GM23338 (cell line): ENCODE results near the gene GADD45B. TPM values are rescaled to one million over a fixed set of nuclear protein-coding genes. Genes with fewer than 3 reads are reported as not detected.

Experiments used
- ATAC-seq: fragments of 200-7000 bp; cut with Tn5 transposase; 3 replicates; pipeline ENCODE4 v1.9.1; 2020
- DNase-seq: peaks from one replicate; pipeline ENCODE4 v3.0.0-alpha.2; 2015; ENCODE audit warnings: low spot score
- H2AFZ ChIP-seq: fragments of 200-600 bp; sonication (generic); 2 replicates; pipeline ENCODE4 v1.8.0; 2016; ENCODE audit warnings: antibody characterized with exemption, mild to moderate bottlenecking, moderate library complexity
- H3F3A ChIP-seq: fragments of 200-600 bp; sonication (generic); replicated peaks from 2 replicates; pipeline ENCODE4 v1.8.0; 2017; ENCODE audit warnings: antibody characterized with exemption, mixed run types, low read depth
- H3K27ac ChIP-seq: fragments of 200-600 bp; sonication (generic); 2 replicates; pipeline ENCODE4 v1.6.1; 2016; ENCODE audit warnings: low read depth
- H3K27me3 ChIP-seq: fragments of 200-600 bp; sonication (generic); 2 replicates; pipeline ENCODE4 v1.8.0; 2016; ENCODE audit warnings: mild to moderate bottlenecking, mixed run types, moderate library complexity; ENCODE audit not compliant: insufficient read depth
- H3K36me3 ChIP-seq: fragments of 200-600 bp; sonication (generic); 2 replicates; pipeline ENCODE4 v1.8.0; 2016; ENCODE audit warnings: mild to moderate bottlenecking; ENCODE audit not compliant: insufficient read depth
- H3K4me1 ChIP-seq: fragments of 200-600 bp; sonication (generic); 2 replicates; pipeline ENCODE4 v1.8.0; 2016; ENCODE audit warnings: mild to moderate bottlenecking, moderate library complexity; ENCODE audit not compliant: insufficient read depth
- H3K4me2 ChIP-seq: fragments of 200-600 bp; sonication (generic); 2 replicates; pipeline ENCODE4 v1.7.1; 2017; ENCODE audit warnings: mixed run types
- H3K4me3 ChIP-seq: fragments of 200-600 bp; sonication (generic); 2 replicates; pipeline ENCODE4 v1.6.1; 2016; ENCODE audit warnings: mixed run types
- H3K79me2 ChIP-seq: fragments of 200-600 bp; sonication (generic); replicated peaks from 2 replicates; pipeline ENCODE4 v1.8.0; 2017; ENCODE audit warnings: mild to moderate bottlenecking; ENCODE audit not compliant: insufficient read depth
- H3K9me2 ChIP-seq: fragments of 200-600 bp; sonication (generic); 2 replicates; pipeline ENCODE4 v1.8.0; 2017; ENCODE audit not compliant: insufficient read depth
- H4K20me1 ChIP-seq: fragments of 200-600 bp; sonication (generic); replicated peaks from 2 replicates; pipeline ENCODE4 v1.8.0; 2017; ENCODE audit warnings: mild to moderate bottlenecking; ENCODE audit not compliant: insufficient read depth
- H3K27ac Mint-ChIP-seq: 2 replicates; pipeline ENCODE4 v1.8.0; 2020; ENCODE audit warnings: inconsistent platforms, mild to moderate bottlenecking, moderate library complexity, mixed read lengths
- H3K27me3 Mint-ChIP-seq: 3 replicates; pipeline ENCODE4 v1.8.0; 2022; ENCODE audit warnings: low read depth, mild to moderate bottlenecking, moderate library complexity, mixed read lengths, inconsistent platforms; ENCODE audit not compliant: insufficient read depth, poor library complexity
- H3K36me3 Mint-ChIP-seq: 3 replicates; pipeline ENCODE4 v1.8.0; 2021; ENCODE audit warnings: low read depth, mild to moderate bottlenecking, inconsistent platforms, moderate library complexity, mixed read lengths
- H3K4me1 Mint-ChIP-seq: 3 replicates; pipeline ENCODE4 v1.8.0; 2020; ENCODE audit warnings: mild to moderate bottlenecking, inconsistent platforms, mixed read lengths
- H3K4me3 Mint-ChIP-seq: 3 replicates; pipeline ENCODE4 v1.8.0; 2021; ENCODE audit warnings: moderate library complexity, mild to moderate bottlenecking, inconsistent platforms, mixed read lengths
- H3K9me3 Mint-ChIP-seq: 3 replicates; pipeline ENCODE4 v1.8.0; 2020; ENCODE audit warnings: moderate library complexity, mild to moderate bottlenecking, inconsistent platforms, mixed read lengths
- CREB1 ChIP-seq: fragments of 250-450 bp; sonication (Bioruptor Pico); IDR thresholded peaks from 2 replicates; pipeline ENCODE4 v1.5.0; 2020; ENCODE audit warnings: low read depth, mild to moderate bottlenecking, moderate library complexity
- ETS1 ChIP-seq: IDR thresholded peaks from 2 replicates; pipeline ENCODE4 v1.6.1; 2016; ENCODE audit warnings: antibody characterized with exemption
- EZH2phosphoT487 ChIP-seq: fragments of 200-600 bp; sonication (generic); IDR thresholded peaks from one replicate; pipeline ENCODE4 v1.8.1; 2018; ENCODE audit warnings: antibody characterized with exemption; ENCODE audit not compliant: unreplicated experiment
- POLR2AphosphoS5 ChIP-seq: IDR thresholded peaks from 2 replicates; pipeline ENCODE4 v1.6.1; 2016; ENCODE audit warnings: antibody characterized with exemption, low read depth
- REST ChIP-seq: IDR thresholded peaks from one replicate; pipeline ENCODE4 v1.6.1; 2018; ENCODE audit warnings: antibody characterized with exemption; ENCODE audit not compliant: unreplicated experiment
- STAT1 ChIP-seq: IDR thresholded peaks from one replicate; pipeline ENCODE4 v1.6.1; 2016; ENCODE audit warnings: antibody characterized with exemption; ENCODE audit not compliant: unreplicated experiment
- ZNF114 ChIP-seq: fragments of 250-450 bp; sonication (Bioruptor Pico); IDR thresholded peaks from 2 replicates; pipeline ENCODE4 v1.5.0; 2020; ENCODE audit warnings: mild to moderate bottlenecking, moderate library complexity
- ZNF331 ChIP-seq: fragments of 250-450 bp; sonication (Bioruptor Pico); IDR thresholded peaks from 2 replicates; pipeline ENCODE4 v1.5.0; 2020; ENCODE audit warnings: low read depth, mild to moderate bottlenecking, moderate library complexity
- polyA plus RNA-seq: library from polyadenylated mRNA; unstranded; fragments of >200 nt; fragmentation: Nextera tagmentation; extraction: Ambion mirVana; gene quantifications from 2 replicates; pipeline ENCODE4 v1.2.1, GENCODE V29; 2016
- total RNA-seq: library from RNA; depleted of rRNA; stranded (reverse); fragments of >200 nt; shearing (Covaris generic); gene quantifications from 2 replicates; pipeline ENCODE4 v1.2.3, GENCODE V29; 2014
- TF ChIP-seq, protein P1 (sequence below), 2 experiments: fragments of 200-600 bp in 1 of 2; sonication (generic) in 1 of 2; conservative IDR thresholded peaks; 2 replicates each; pipeline versions ENCODE4 v1.5.1 to v1.6.1; 2016 to 2017; ENCODE audit warnings: antibody characterized with exemption in 2 of 2, low read depth in 2 of 2, mild to moderate bottlenecking in 2 of 2, moderate library complexity in 1 of 2

The GADD45B gene
- total and polyA plus RNA-seq, 2 experiments from 2014 or later, result 12.3 to 16.6 TPM

- H3K79me2 ChIP-seq, result no peaks in the 10 kb centered on the region
- no peak overlapping the region for H3K27ac ChIP-seq
- Mint-ChIP-seq H3K36me3 (no peaks in the 10 kb centered on the region), H3K4me1 (peaks cover 19% of the 10 kb centered on the region; the same call in 2 of the 3 replicates), H3K9me3 (no peaks in the 10 kb centered on the region), H3K27me3 (peaks cover 43% of the 10 kb centered on the region), H3K27ac (no peak overlapping the region), H3K4me3 (peak overlapping the region; percentile 66)
- peak overlapping the region; percentile 60 for H3K4me3 ChIP-seq
- H3F3A ChIP-seq, result 0 out of 2 replicates have a peak, but pooled peaks cover 2% of the 10 kb centered on the region
- no peak for TF ChIP-seq CREB1
- no peak for TF ChIP-seq ZNF331 (CRISPR knock-in tag)
- no peak for TF ChIP-seq STAT1
- H3K4me2 ChIP-seq, result peak overlapping the region; percentile 78
- H3K4me1 ChIP-seq, result peaks cover 9% of the 10 kb centered on the region; the same call in 1 of the 2 replicates
- H4K20me1 ChIP-seq, result no peaks in the 10 kb centered on the region
- ATAC-seq, result peak; percentile 60
- peaks cover 34% of the 10 kb centered on the region for H3K27me3 ChIP-seq
- H3K36me3 ChIP-seq, result no peaks in the 10 kb centered on the region
- H2AFZ ChIP-seq, result peak overlapping the region; percentile 81
- peak; percentile 63 for DNase-seq
- no peaks in the 10 kb centered on the region for H3K9me2 ChIP-seq
These were observed 18.7 kb downstream of the GADD45B start for GRCh38 chr19:2494447-2495129.

DNA sequence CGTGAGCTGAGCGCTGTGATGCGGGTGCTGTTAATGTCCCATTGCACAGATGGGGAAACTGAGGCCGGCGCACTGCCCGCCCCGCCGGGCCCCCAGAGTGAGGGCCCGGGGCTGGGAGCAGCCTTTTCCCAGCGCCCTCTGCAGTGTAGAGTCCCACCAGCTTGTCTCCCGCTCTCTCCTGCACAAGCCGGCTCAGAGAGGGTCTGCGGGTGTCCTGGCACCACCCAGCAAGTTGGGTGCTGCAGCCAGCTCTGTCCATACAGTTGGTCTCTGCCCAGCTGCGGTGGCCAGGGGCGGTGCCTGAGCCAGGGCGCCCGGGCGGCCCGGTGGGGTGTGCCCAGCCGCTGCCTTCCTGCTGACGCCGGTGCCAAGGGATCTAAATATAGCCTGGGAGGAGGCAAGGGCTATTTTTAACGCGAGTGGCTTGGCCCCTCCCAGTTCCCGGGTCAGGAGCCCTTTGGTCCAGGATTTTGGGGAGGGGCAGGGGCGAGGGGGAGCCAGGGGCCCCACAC lies 19.3 kb downstream of the GADD45B start:
- H3K27ac Mint-ChIP-seq, result no peak overlapping the region
- peaks cover 9% of the 10 kb centered on the region; the same call in 1 of the 2 replicates for H3K4me1 ChIP-seq
- H4K20me1 ChIP-seq, result no peaks in the 10 kb centered on the region
- H3K4me2 ChIP-seq, result peak overlapping the region; percentile 78
- peak overlapping the region; percentile 60 for H3K4me3 ChIP-seq
- peak overlapping the region; percentile 49; the same call in 2 of the 3 replicates for H3K4me3 Mint-ChIP-seq
- H2AFZ ChIP-seq, result peak overlapping the region; percentile 81
- DNase-seq, result no peak
- no peaks in the 10 kb centered on the region for H3K9me3 Mint-ChIP-seq
- H3K36me3 Mint-ChIP-seq, result no peaks in the 10 kb centered on the region
- H3K9me2 ChIP-seq, result no peaks in the 10 kb centered on the region
- H3F3A ChIP-seq, result 0 out of 2 replicates have a peak, but pooled peaks cover 4% of the 10 kb centered on the region
- peak; percentile 58 for ATAC-seq
- H3K79me2 ChIP-seq, result no peaks in the 10 kb centered on the region
- H3K4me1 Mint-ChIP-seq, result peaks cover 25% of the 10 kb centered on the region; the same call in 2 of the 3 replicates
- H3K27ac ChIP-seq, result no peak overlapping the region
- TF ChIP-seq POLR2AphosphoS5, result no peak
- TF ChIP-seq, protein P1, sequence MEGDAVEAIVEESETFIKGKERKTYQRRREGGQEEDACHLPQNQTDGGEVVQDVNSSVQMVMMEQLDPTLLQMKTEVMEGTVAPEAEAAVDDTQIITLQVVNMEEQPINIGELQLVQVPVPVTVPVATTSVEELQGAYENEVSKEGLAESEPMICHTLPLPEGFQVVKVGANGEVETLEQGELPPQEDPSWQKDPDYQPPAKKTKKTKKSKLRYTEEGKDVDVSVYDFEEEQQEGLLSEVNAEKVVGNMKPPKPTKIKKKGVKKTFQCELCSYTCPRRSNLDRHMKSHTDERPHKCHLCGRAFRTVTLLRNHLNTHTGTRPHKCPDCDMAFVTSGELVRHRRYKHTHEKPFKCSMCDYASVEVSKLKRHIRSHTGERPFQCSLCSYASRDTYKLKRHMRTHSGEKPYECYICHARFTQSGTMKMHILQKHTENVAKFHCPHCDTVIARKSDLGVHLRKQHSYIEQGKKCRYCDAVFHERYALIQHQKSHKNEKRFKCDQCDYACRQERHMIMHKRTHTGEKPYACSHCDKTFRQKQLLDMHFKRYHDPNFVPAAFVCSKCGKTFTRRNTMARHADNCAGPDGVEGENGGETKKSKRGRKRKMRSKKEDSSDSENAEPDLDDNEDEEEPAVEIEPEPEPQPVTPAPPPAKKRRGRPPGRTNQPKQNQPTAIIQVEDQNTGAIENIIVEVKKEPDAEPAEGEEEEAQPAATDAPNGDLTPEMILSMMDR (conservative IDR thresholded peaks at IDR 0.05; ENCODE audit: low read depth in 2 of 2), result no peak
- TF ChIP-seq STAT1, result no peak
- peaks cover 28% of the 10 kb centered on the region for H3K27me3 ChIP-seq
- no peaks in the 10 kb centered on the region for H3K36me3 ChIP-seq
- H3K27me3 Mint-ChIP-seq, result peaks cover 37% of the 10 kb centered on the region

DNA sequence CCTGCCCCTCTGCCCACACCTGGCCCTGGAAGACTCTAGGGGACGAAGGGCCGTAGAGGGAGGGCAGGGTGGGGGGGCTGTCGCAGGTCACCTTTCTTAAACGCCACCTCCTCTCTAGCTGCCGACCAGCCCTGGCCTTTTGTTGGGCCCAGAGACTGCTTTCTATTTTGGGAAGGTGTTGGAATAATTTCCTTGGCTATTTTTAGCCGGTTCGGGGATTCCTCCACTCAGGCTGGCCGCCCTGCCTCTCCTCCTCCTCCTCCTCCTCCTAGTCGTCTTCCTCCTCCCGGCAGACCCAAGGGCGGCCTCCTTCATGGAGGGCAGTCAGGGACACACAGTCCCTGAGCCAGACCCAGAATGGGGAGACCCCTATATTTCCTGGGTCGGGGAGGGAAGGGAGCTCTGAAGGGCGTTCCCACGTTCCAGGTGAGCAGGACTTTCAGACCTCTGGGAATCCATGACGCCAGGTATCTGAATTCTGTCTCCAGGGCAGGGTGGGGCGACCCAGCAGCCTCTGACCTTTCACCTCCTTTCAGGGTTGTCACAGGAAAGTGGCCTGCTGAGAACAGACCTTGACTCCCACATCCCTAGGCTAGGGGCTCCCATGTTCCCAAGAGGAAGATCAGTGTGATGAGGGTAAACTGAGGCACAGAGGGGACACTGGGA lies 19.9 kb downstream of the GADD45B start:
- Histone ChIP-seq H3K27me3 (peaks cover 22% of the 10 kb centered on the region), H3F3A (0 out of 2 replicates have a peak, but pooled peaks cover 5% of the 10 kb centered on the region), H2AFZ (no peak overlapping the region), H3K4me1 (peaks cover 9% of the 10 kb centered on the region; the same call in 1 of the 2 replicates), H3K4me2 (peak overlapping the region; percentile 78), H3K9me2 (no peaks in the 10 kb centered on the region), H3K79me2 (no peaks in the 10 kb centered on the region), H3K36me3 (no peaks in the 10 kb centered on the region), H4K20me1 (no peaks in the 10 kb centered on the region), H3K27ac (no peak overlapping the region), H3K4me3 (peak overlapping the region; percentile 60; the same call in 1 of the 2 replicates)
- peaks cover 25% of the 10 kb centered on the region; the same call in 2 of the 3 replicates for H3K4me1 Mint-ChIP-seq
- H3K9me3 Mint-ChIP-seq, result no peaks in the 10 kb centered on the region
- peak; percentile 16 for ATAC-seq
- H3K36me3 Mint-ChIP-seq, result no peaks in the 10 kb centered on the region
- H3K27me3 Mint-ChIP-seq, result peaks cover 31% of the 10 kb centered on the region
- DNase-seq, result no peak
- peak overlapping the region; percentile 43 for H3K4me3 Mint-ChIP-seq
- no peak overlapping the region for H3K27ac Mint-ChIP-seq
- TF ChIP-seq ETS1 (no peak), POLR2AphosphoS5 (no peak), EZH2phosphoT487 (no peak), STAT1 (no peak), ZNF114 (CRISPR knock-in tag) (no peak), REST (no peak)
